Endothelial cell (in vitro differentiated cells): Measurements from ENCODE around the gene CCDC137. TPM values are rescaled to one million over a fixed set of nuclear protein-coding genes. Genes with fewer than 3 reads are reported as not detected.
A peak's percentile ranks its signal among the peaks of the same experiment; 100 is the strongest.

Experiments used
- DNase-seq: peaks from one replicate; pipeline ENCODE4 v3.0.0; 2021; ENCODE audit warnings: low spot score
- H3K27ac Mint-ChIP-seq: one replicate; pipeline ENCODE4 v1.8.0; 2021; ENCODE audit warnings: mixed read lengths, inconsistent platforms; ENCODE audit not compliant: unreplicated experiment
- H3K27me3 Mint-ChIP-seq: one replicate; pipeline ENCODE4 v1.8.0; 2021; ENCODE audit warnings: mild to moderate bottlenecking, moderate library complexity, mixed read lengths, inconsistent platforms; ENCODE audit not compliant: unreplicated experiment
- H3K36me3 Mint-ChIP-seq: one replicate; pipeline ENCODE4 v1.8.0; 2021; ENCODE audit warnings: mild to moderate bottlenecking, low read depth, mixed read lengths, inconsistent platforms; ENCODE audit not compliant: unreplicated experiment
- H3K4me1 Mint-ChIP-seq: one replicate; pipeline ENCODE4 v1.8.0; 2021; ENCODE audit warnings: mild to moderate bottlenecking, mixed read lengths, inconsistent platforms; ENCODE audit not compliant: unreplicated experiment
- H3K4me3 Mint-ChIP-seq: one replicate; pipeline ENCODE4 v1.8.0; 2021; ENCODE audit warnings: mild to moderate bottlenecking, mixed read lengths, inconsistent platforms; ENCODE audit not compliant: unreplicated experiment
- H3K9me3 Mint-ChIP-seq: one replicate; pipeline ENCODE4 v1.8.0; 2021; ENCODE audit warnings: mixed read lengths, inconsistent platforms; ENCODE audit not compliant: unreplicated experiment
- total RNA-seq: library from RNA; stranded (reverse); fragmentation: NEBNext Ultra II Directional; extraction: Animal tissue kit (Norgen Biotek cat#: 25700); gene quantifications from one replicate; pipeline ENCODE4 v1.2.1, GENCODE V29; 2021; ENCODE audit not compliant: unreplicated experiment
- TF ChIP-seq, protein P1 (sequence below): fragments of 200-600 bp; sonication (generic); IDR thresholded peaks from one replicate; pipeline ENCODE4 v1.5.0; 2021; ENCODE audit warnings: antibody characterized with exemption; ENCODE audit not compliant: unreplicated experiment

The CCDC137 gene
- total RNA-seq, 1 donor from 2014 or later: 31.8 TPM

DNA sequence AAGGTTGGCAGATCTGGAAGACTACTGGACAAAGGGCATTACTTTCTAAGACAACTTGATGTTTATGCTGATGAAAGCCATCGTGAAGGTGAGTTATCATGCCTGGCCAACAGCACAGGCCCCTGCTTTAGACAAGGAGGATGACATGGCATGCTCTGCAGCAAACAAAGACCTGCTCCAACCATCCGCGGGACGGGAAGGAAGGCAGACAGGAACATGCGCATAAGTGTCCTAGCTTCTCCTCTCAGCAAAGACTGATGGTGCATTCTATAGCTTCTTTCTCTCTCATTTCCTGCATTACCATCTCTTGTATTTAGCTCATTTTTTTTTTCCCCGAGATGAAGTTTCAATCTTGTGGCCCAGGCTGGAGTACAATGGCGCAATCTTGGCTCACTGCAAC, 35.1 kb upstream of the CCDC137 start:
- Mint-ChIP-seq H3K36me3 (peaks cover 22% of the 10 kb centered on the region), H3K4me1 (peaks cover 18% of the 10 kb centered on the region), H3K4me3 (peak overlapping the region; percentile 42), H3K27ac (peak overlapping the region; percentile 80), H3K9me3 (no peaks in the 10 kb centered on the region), H3K27me3 (peaks cover 8% of the 10 kb centered on the region)
- no peak for DNase-seq
- TF ChIP-seq, protein P1, sequence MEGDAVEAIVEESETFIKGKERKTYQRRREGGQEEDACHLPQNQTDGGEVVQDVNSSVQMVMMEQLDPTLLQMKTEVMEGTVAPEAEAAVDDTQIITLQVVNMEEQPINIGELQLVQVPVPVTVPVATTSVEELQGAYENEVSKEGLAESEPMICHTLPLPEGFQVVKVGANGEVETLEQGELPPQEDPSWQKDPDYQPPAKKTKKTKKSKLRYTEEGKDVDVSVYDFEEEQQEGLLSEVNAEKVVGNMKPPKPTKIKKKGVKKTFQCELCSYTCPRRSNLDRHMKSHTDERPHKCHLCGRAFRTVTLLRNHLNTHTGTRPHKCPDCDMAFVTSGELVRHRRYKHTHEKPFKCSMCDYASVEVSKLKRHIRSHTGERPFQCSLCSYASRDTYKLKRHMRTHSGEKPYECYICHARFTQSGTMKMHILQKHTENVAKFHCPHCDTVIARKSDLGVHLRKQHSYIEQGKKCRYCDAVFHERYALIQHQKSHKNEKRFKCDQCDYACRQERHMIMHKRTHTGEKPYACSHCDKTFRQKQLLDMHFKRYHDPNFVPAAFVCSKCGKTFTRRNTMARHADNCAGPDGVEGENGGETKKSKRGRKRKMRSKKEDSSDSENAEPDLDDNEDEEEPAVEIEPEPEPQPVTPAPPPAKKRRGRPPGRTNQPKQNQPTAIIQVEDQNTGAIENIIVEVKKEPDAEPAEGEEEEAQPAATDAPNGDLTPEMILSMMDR: no peak

- TF ChIP-seq, protein P1: no peak
- H3K4me1 Mint-ChIP-seq: peaks cover 18% of the 10 kb centered on the region
- H3K36me3 Mint-ChIP-seq: peaks cover 9% of the 10 kb centered on the region
- H3K27me3 Mint-ChIP-seq: peaks cover 8% of the 10 kb centered on the region
- peak overlapping the region; percentile 99 for H3K27ac Mint-ChIP-seq
- no peak for DNase-seq
- no peaks in the 10 kb centered on the region for H3K9me3 Mint-ChIP-seq
- H3K4me3 Mint-ChIP-seq: peak overlapping the region; percentile 99
Measured at GRCh38 chr17:81635431-81635830, 31.1 kb upstream of the CCDC137 start.

GRCh38 chr17:81635973-81636504, 30.5 kb upstream of the CCDC137 start:
- Mint-ChIP-seq H3K4me1 (peaks cover 18% of the 10 kb centered on the region), H3K27ac (peak overlapping the region; percentile 99), H3K9me3 (no peaks in the 10 kb centered on the region), H3K27me3 (peaks cover 8% of the 10 kb centered on the region), H3K36me3 (peaks cover 9% of the 10 kb centered on the region), H3K4me3 (peak overlapping the region; percentile 99)
- DNase-seq: no peak
- TF ChIP-seq, protein P1: no peak

DNA sequence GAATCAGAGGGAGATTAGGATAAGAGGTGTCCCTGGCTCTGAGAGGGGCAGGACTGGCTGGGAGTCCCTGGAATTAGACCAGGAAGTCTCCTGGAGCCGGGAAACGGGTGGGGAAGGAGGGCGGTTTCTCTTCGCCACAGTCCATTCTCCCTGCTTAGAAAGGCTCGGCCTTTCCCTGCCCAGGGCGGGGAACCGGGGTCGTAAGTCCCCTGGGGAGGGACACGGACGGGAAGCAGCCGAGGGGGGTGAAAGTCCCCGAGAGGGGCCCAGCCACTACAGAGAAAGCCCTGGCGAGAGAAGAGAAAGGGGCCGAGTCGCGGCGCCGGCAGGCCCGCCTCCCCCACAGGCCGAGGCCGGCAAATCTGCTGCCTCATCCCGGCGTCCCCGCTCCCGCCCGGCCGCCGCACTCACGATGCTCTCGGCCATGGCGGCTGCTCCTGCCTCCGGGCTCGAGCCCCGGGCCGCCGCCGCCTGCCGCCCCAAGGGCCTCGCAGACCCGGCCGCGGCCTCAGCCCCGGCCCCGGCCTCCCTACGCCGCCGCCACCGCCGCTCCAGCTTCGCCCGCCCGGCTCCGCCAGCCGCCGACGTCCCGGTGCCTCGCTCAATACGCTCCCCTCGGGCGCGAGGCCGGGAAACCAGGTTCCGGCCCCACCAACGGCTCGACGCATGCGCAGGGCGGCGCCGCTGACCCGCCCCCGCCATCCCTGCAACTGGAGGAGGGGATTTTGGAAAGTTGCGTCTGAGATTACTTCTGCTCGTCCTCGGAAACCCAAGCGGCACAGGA, 29.8 kb upstream of the CCDC137 start, which contains the start of the genes NPLOC4 and TSPAN10:
Gene NPLOC4, minus strand, starts transcription at position 608 of the 784 bp plus-strand sequence. Its CDS starts 182 bp downstream, at position 426.
Gene TSPAN10, plus strand, starts transcription at position 692 of the 784 bp plus-strand sequence. CDS start 5,217 bp downstream, outside the sequence.
- peak within 1 kb of the TSS; percentile 99 for H3K4me3 Mint-ChIP-seq
- peak; percentile 94 for DNase-seq
- TF ChIP-seq, protein P1: no peak
- peak within 1 kb of the TSS; percentile 99 for H3K27ac Mint-ChIP-seq
- H3K9me3 Mint-ChIP-seq: no peaks in the 10 kb centered on the region
- H3K4me1 Mint-ChIP-seq: peaks cover 14% of the 10 kb centered on the region
- peaks cover 9% of the 10 kb centered on the region for H3K36me3 Mint-ChIP-seq
- peaks cover 8% of the 10 kb centered on the region for H3K27me3 Mint-ChIP-seq

DNA sequence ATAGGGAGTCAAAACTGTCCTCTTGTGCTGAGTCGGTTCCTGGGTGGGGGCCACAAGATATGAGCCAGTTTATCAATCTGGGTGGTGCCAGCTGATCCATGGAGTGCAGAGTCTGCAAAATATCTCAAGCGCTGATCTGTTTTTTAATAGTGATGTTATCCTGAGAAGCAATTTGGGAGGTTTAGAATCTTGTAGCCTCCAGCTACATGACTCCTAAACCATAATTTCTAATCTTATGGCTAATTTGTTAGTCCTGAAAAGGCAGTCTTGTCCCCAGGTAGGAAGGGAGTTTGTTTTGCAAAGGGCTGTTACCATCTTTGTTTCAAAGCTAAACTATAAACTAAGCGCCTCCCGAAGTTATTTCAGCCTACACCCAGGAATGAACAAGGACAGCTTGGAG, 27.9 kb upstream of the CCDC137 start:
- H3K36me3 Mint-ChIP-seq: peaks cover 9% of the 10 kb centered on the region
- TF ChIP-seq, protein P1: no peak
- peak overlapping the region; percentile 1 for H3K4me3 Mint-ChIP-seq
- H3K4me1 Mint-ChIP-seq: peaks cover 10% of the 10 kb centered on the region
- DNase-seq: no peak
- peak overlapping the region; percentile 11 for H3K27ac Mint-ChIP-seq
- H3K27me3 Mint-ChIP-seq: peaks cover 7% of the 10 kb centered on the region
- H3K9me3 Mint-ChIP-seq: no peaks in the 10 kb centered on the region
